Tibial artery (tissue), 4 donors: Measurements from ENCODE around the gene RBM20.

ENCODE experiments used
- DNase-seq, 2 donors: peaks; one replicate each; pipeline ENCODE4 v3.0.0-alpha.2; 2019
- H3K27ac ChIP-seq, 2 donors: fragments of 200-600 bp; sonication (generic) in 1 of 2; 1 replicate in 1 of 2; 2 replicates in 1 of 2; pipeline ENCODE4 v1.5.1; 2018 to 2019; ENCODE audit warnings: mild to moderate bottlenecking in 1 of 2
- H3K27me3 ChIP-seq, 2 donors: fragments of 200-600 bp; sonication (generic) in 1 of 2; one replicate each; pipeline versions ENCODE4 v1.5.1 to v1.6.0; 2016 to 2019
- H3K36me3 ChIP-seq, 3 donors: fragments of 200-600 bp; sonication (generic) in 2 of 3; one replicate each; pipeline ENCODE4 v1.5.1; 2016 to 2019; ENCODE audit warnings: mild to moderate bottlenecking in 2 of 3
- H3K4me1 ChIP-seq, 4 donors: fragments of 200-600 bp; sonication (generic) in 2 of 4; 1 replicate in 3 of 4; 2 replicates in 1 of 4; pipeline ENCODE4 v1.5.1; 2016 to 2019
- H3K4me3 ChIP-seq, 2 donors: fragments of 200-600 bp; sonication (generic) in 1 of 2; 1 replicate in 1 of 2; 2 replicates in 1 of 2; pipeline ENCODE4 v1.5.1; 2018 to 2019; ENCODE audit warnings: mild to moderate bottlenecking in 2 of 2
- H3K9me3 ChIP-seq, 3 donors: fragments of 200-600 bp; sonication (generic) in 1 of 3; one replicate each; pipeline ENCODE4 v1.5.1; 2016 to 2019
- intact Hi-C: fragments of 100-400 bp; cut with DNase I; formaldehyde crosslinking; loops from one replicate; pipeline ENCODE4 v1.15.0; 2023; ENCODE audit warnings: low total_unique reads
- TF ChIP-seq, protein P1 (sequence below), 2 experiments: fragments of 200-600 bp in 1 of 2; fragments of 450-650 bp in 1 of 2; IDR thresholded peaks; one replicate each; pipeline ENCODE4 v1.5.1; 2017 to 2019; ENCODE audit warnings: antibody characterized with exemption in 2 of 2, mild to moderate bottlenecking in 1 of 2, moderate library complexity in 1 of 2

Gene RBM20

GRCh38 chr10:110872984-110873923 is 229.1 kb downstream of the RBM20 start:
- TF ChIP-seq, protein P1, sequence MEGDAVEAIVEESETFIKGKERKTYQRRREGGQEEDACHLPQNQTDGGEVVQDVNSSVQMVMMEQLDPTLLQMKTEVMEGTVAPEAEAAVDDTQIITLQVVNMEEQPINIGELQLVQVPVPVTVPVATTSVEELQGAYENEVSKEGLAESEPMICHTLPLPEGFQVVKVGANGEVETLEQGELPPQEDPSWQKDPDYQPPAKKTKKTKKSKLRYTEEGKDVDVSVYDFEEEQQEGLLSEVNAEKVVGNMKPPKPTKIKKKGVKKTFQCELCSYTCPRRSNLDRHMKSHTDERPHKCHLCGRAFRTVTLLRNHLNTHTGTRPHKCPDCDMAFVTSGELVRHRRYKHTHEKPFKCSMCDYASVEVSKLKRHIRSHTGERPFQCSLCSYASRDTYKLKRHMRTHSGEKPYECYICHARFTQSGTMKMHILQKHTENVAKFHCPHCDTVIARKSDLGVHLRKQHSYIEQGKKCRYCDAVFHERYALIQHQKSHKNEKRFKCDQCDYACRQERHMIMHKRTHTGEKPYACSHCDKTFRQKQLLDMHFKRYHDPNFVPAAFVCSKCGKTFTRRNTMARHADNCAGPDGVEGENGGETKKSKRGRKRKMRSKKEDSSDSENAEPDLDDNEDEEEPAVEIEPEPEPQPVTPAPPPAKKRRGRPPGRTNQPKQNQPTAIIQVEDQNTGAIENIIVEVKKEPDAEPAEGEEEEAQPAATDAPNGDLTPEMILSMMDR (IDR thresholded peaks at IDR 0.05) = no peak
- Histone ChIP-seq H3K27me3 (no peaks in the 10 kb centered on the region), H3K27ac (peak overlapping the region; percentile 100), H3K9me3 (no peaks in the 10 kb centered on the region), H3K4me3 (peak overlapping the region; percentile 98 to 99), H3K36me3 (peaks cover 0 to 8% (median 3%) of the 10 kb centered on the region in 3 donors), H3K4me1 (peaks cover 0 to 33% (median 7%) of the 10 kb centered on the region in 4 donors)
- no peak for DNase-seq
- intact Hi-C loops = loop anchor here (5.0 kb wide), 2 partner anchors 44 to 51 kb away; partner anchors contain the start of genes BBIP1 and SHOC2

GRCh38 chr10:110873951-110874350 is 229.8 kb downstream of the RBM20 start:
- peaks cover 0 to 32% (median 7%) of the 10 kb centered on the region in 4 donors for H3K4me1 ChIP-seq

GRCh38 chr10:110876000-110876399 is 231.9 kb downstream of the RBM20 start:
- Histone ChIP-seq H3K9me3 (no peaks in the 10 kb centered on the region), H3K36me3 (peaks cover 0 to 12% (median 6%) of the 10 kb centered on the region in 3 donors), H3K27me3 (no peaks in the 10 kb centered on the region), H3K27ac (no peak overlapping the region), H3K4me3 (no peak overlapping the region), H3K4me1 (peaks cover 0 to 24% (median 6%) of the 10 kb centered on the region in 4 donors)
- intact Hi-C loops = no loop called here
- no peak for DNase-seq
- TF ChIP-seq, protein P1 (IDR thresholded peaks at IDR 0.05) = no peak

More at GRCh38 chr10:110873951-110874350, 229.8 kb downstream of the RBM20 start:
- intact Hi-C loops = loop anchor here (5.0 kb wide), 2 partner anchors 43 to 52 kb away; partner anchors contain the start of genes BBIP1 and SHOC2
- Histone ChIP-seq H3K9me3 (no peaks in the 10 kb centered on the region), H3K4me3 (peak overlapping the region; percentile 98 to 99), H3K27me3 (no peaks in the 10 kb centered on the region), H3K36me3 (peaks cover 0 to 12% (median 6%) of the 10 kb centered on the region in 3 donors), H3K27ac (peak overlapping the region in 1 of 2 donors; percentile 100)
- DNase-seq = no peak
- TF ChIP-seq, protein P1 (IDR thresholded peaks at IDR 0.05) = no peak

- H3K27me3 ChIP-seq = no peaks in the 10 kb centered on the region
- H3K27ac ChIP-seq = no peak overlapping the region
- H3K4me3 ChIP-seq = no peak overlapping the region
- no peaks in the 10 kb centered on the region for H3K9me3 ChIP-seq
- peaks cover 0 to 21% (median 8%) of the 10 kb centered on the region in 4 donors for H3K4me1 ChIP-seq
- TF ChIP-seq, protein P1 (IDR thresholded peaks at IDR 0.05) = no peak
- intact Hi-C loops = no loop called here
- peaks cover 0 to 16% (median 6%) of the 10 kb centered on the region in 3 donors for H3K36me3 ChIP-seq
- DNase-seq = no peak
Observed at GRCh38 chr10:110876788-110877187, 232.7 kb downstream of the RBM20 start.

DNA sequence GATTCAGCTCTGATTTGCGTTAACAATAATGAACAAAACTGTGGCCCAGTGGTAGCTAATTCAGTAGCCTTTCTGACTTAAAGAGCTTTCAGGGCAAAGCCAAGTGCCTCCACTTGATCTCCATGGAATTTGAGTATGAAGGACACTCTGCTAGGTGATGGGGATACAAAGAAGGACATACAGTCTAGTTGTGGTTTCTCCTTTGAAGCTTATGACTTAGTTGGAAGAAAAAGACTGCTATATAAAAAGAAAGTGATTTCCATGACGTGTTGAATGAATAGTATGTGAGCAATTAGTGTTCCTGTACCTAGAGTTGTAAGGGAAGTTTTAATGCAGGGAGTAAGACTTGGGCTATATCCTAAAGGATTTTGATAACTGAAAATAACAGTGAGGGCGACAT is 235.9 kb downstream of the RBM20 start:
- Histone ChIP-seq H3K27me3 (no peaks in the 10 kb centered on the region), H3K9me3 (no peaks in the 10 kb centered on the region), H3K27ac (no peak overlapping the region), H3K36me3 (peaks cover 12 to 37% (median 16%) of the 10 kb centered on the region in 3 donors), H3K4me1 (peaks cover 0 to 16% (median 2%) of the 10 kb centered on the region in 4 donors), H3K4me3 (no peak overlapping the region)
- TF ChIP-seq, protein P1 (IDR thresholded peaks at IDR 0.05) = no peak
- no peak for DNase-seq
- intact Hi-C loops = no loop called here
